ENCODE measurements around the gene RPN2.

RPN2 gene

GRCh38 chr20:37154684-37155298 lies 24.3 kb upstream of the RPN2 start:
- Histone ChIP-seq H3K36me3 (ENCODE audit: control insufficient read depth in 2 of 2, insufficient read depth in 2 of 2, low read length in 2 of 2) (peaks cover 0 to 2% of the 10 kb centered on the region in 2 donors), H3K4me3 (ENCODE audit: low read length in 2 of 2) (no peak overlapping the region), H3K9ac (ENCODE audit: low read length in 2 of 2) (no peak overlapping the region), H3K27ac (ENCODE audit: low read length) (no peak overlapping the region), H3K27me3 (ENCODE audit: control insufficient read depth in 1 of 2, insufficient read depth in 2 of 2, low read length in 2 of 2) (no peaks in the 10 kb centered on the region), H3K9me3 (ENCODE audit: control insufficient read depth in 2 of 2, low read length in 2 of 2) (no peaks in the 10 kb centered on the region), H3K4me1 (ENCODE audit: control insufficient read depth, insufficient read depth, low read length) (no peaks in the 10 kb centered on the region)

- H3K27me3 ChIP-seq (ENCODE audit: control insufficient read depth in 1 of 2, insufficient read depth in 2 of 2, low read length in 2 of 2), result no peaks in the 10 kb centered on the region
- H3K9ac ChIP-seq (ENCODE audit: low read length in 2 of 2), result no peak overlapping the region
- no peaks in the 10 kb centered on the region for H3K4me1 ChIP-seq (ENCODE audit: control insufficient read depth, insufficient read depth, low read length)
- no peaks in the 10 kb centered on the region for H3K9me3 ChIP-seq (ENCODE audit: control insufficient read depth in 2 of 2, low read length in 2 of 2)
- no peak overlapping the region for H3K4me3 ChIP-seq (ENCODE audit: low read length in 2 of 2)
- no peak overlapping the region for H3K27ac ChIP-seq (ENCODE audit: low read length)
- H3K36me3 ChIP-seq (ENCODE audit: control insufficient read depth in 2 of 2, insufficient read depth in 2 of 2, low read length in 2 of 2), result peaks cover 0 to 2% of the 10 kb centered on the region in 2 donors
Measured at GRCh38 chr20:37155987-37156386, 23.1 kb upstream of the RPN2 start.

- Histone ChIP-seq H3K27ac (ENCODE audit: low read length) (no peak overlapping the region), H3K9me3 (ENCODE audit: control insufficient read depth in 2 of 2, low read length in 2 of 2) (no peaks in the 10 kb centered on the region), H3K9ac (ENCODE audit: low read length in 2 of 2) (no peak overlapping the region), H3K36me3 (ENCODE audit: control insufficient read depth in 2 of 2, insufficient read depth in 2 of 2, low read length in 2 of 2) (peaks cover 0 to 2% of the 10 kb centered on the region in 2 donors), H3K4me1 (ENCODE audit: control insufficient read depth, insufficient read depth, low read length) (no peaks in the 10 kb centered on the region), H3K27me3 (ENCODE audit: control insufficient read depth in 1 of 2, insufficient read depth in 2 of 2, low read length in 2 of 2) (no peaks in the 10 kb centered on the region), H3K4me3 (ENCODE audit: low read length in 2 of 2) (no peak overlapping the region)
Measured at GRCh38 chr20:37158248-37158647, 20.9 kb upstream of the RPN2 start.

- H3K4me3 ChIP-seq (ENCODE audit: low read length in 2 of 2), result no peak overlapping the region
- no peak overlapping the region for H3K9ac ChIP-seq (ENCODE audit: low read length in 2 of 2)
- no peaks in the 10 kb centered on the region for H3K36me3 ChIP-seq (ENCODE audit: control insufficient read depth in 2 of 2, insufficient read depth in 2 of 2, low read length in 2 of 2)
- H3K4me1 ChIP-seq (ENCODE audit: control insufficient read depth, insufficient read depth, low read length), result no peaks in the 10 kb centered on the region
- no peaks in the 10 kb centered on the region for H3K27me3 ChIP-seq (ENCODE audit: control insufficient read depth in 1 of 2, insufficient read depth in 2 of 2, low read length in 2 of 2)
- no peaks in the 10 kb centered on the region for H3K9me3 ChIP-seq (ENCODE audit: control insufficient read depth in 2 of 2, low read length in 2 of 2)
- no peak overlapping the region for H3K27ac ChIP-seq (ENCODE audit: low read length)
Measured at GRCh38 chr20:37160683-37161082, 18.4 kb upstream of the RPN2 start.

- no peaks in the 10 kb centered on the region for H3K27me3 ChIP-seq (ENCODE audit: control insufficient read depth in 1 of 2, insufficient read depth in 2 of 2, low read length in 2 of 2)
- no peaks in the 10 kb centered on the region for H3K36me3 ChIP-seq (ENCODE audit: control insufficient read depth in 2 of 2, insufficient read depth in 2 of 2, low read length in 2 of 2)
- no peaks in the 10 kb centered on the region for H3K4me1 ChIP-seq (ENCODE audit: control insufficient read depth, insufficient read depth, low read length)
- no peak overlapping the region for H3K9ac ChIP-seq (ENCODE audit: low read length in 2 of 2)
- H3K4me3 ChIP-seq (ENCODE audit: low read length in 2 of 2), result no peak overlapping the region
- no peaks in the 10 kb centered on the region for H3K9me3 ChIP-seq (ENCODE audit: control insufficient read depth in 2 of 2, low read length in 2 of 2)
- H3K27ac ChIP-seq (ENCODE audit: low read length), result no peak overlapping the region
Measured at GRCh38 chr20:37161830-37162549, 17.1 kb upstream of the RPN2 start.

- H3K27ac ChIP-seq (ENCODE audit: low read length), result no peak overlapping the region
- no peak overlapping the region for H3K9ac ChIP-seq (ENCODE audit: low read length in 2 of 2)
- H3K27me3 ChIP-seq (ENCODE audit: control insufficient read depth in 1 of 2, insufficient read depth in 2 of 2, low read length in 2 of 2), result no peaks in the 10 kb centered on the region
- H3K4me1 ChIP-seq (ENCODE audit: control insufficient read depth, insufficient read depth, low read length), result no peaks in the 10 kb centered on the region
- H3K4me3 ChIP-seq (ENCODE audit: low read length in 2 of 2), result no peak overlapping the region
- H3K9me3 ChIP-seq (ENCODE audit: control insufficient read depth in 2 of 2, low read length in 2 of 2), result no peaks in the 10 kb centered on the region
- no peaks in the 10 kb centered on the region for H3K36me3 ChIP-seq (ENCODE audit: control insufficient read depth in 2 of 2, insufficient read depth in 2 of 2, low read length in 2 of 2)
Measured at GRCh38 chr20:37162646-37163045, 16.5 kb upstream of the RPN2 start.

GRCh38 chr20:37163832-37164554 lies 15.1 kb upstream of the RPN2 start:
- H3K9ac ChIP-seq (ENCODE audit: low read length in 2 of 2), result no peak overlapping the region
- no peaks in the 10 kb centered on the region for H3K9me3 ChIP-seq (ENCODE audit: control insufficient read depth in 2 of 2, low read length in 2 of 2)
- no peaks in the 10 kb centered on the region for H3K27me3 ChIP-seq (ENCODE audit: control insufficient read depth in 1 of 2, insufficient read depth in 2 of 2, low read length in 2 of 2)
- H3K4me1 ChIP-seq (ENCODE audit: control insufficient read depth, insufficient read depth, low read length), result no peaks in the 10 kb centered on the region
- H3K36me3 ChIP-seq (ENCODE audit: control insufficient read depth in 2 of 2, insufficient read depth in 2 of 2, low read length in 2 of 2), result peaks cover 0 to 3% of the 10 kb centered on the region in 2 donors
- H3K4me3 ChIP-seq (ENCODE audit: low read length in 2 of 2), result no peak overlapping the region
- H3K27ac ChIP-seq (ENCODE audit: low read length), result no peak overlapping the region

- Histone ChIP-seq H3K4me1 (ENCODE audit: control insufficient read depth, insufficient read depth, low read length) (no peaks in the 10 kb centered on the region), H3K36me3 (ENCODE audit: control insufficient read depth in 2 of 2, insufficient read depth in 2 of 2, low read length in 2 of 2) (peaks cover 0 to 3% of the 10 kb centered on the region in 2 donors), H3K4me3 (ENCODE audit: low read length in 2 of 2) (no peak overlapping the region), H3K9ac (ENCODE audit: low read length in 2 of 2) (no peak overlapping the region), H3K27ac (ENCODE audit: low read length) (no peak overlapping the region), H3K27me3 (ENCODE audit: control insufficient read depth in 1 of 2, insufficient read depth in 2 of 2, low read length in 2 of 2) (no peaks in the 10 kb centered on the region), H3K9me3 (ENCODE audit: control insufficient read depth in 2 of 2, low read length in 2 of 2) (no peaks in the 10 kb centered on the region)
Measured at GRCh38 chr20:37165031-37165430, 14.1 kb upstream of the RPN2 start.

GRCh38 chr20:37166867-37167266 lies 12.3 kb upstream of the RPN2 start:
- Histone ChIP-seq H3K9me3 (ENCODE audit: control insufficient read depth in 2 of 2, low read length in 2 of 2) (no peaks in the 10 kb centered on the region), H3K9ac (ENCODE audit: low read length in 2 of 2) (no peak overlapping the region), H3K27ac (ENCODE audit: low read length) (no peak overlapping the region), H3K4me1 (ENCODE audit: control insufficient read depth, insufficient read depth, low read length) (no peaks in the 10 kb centered on the region), H3K27me3 (ENCODE audit: control insufficient read depth in 1 of 2, insufficient read depth in 2 of 2, low read length in 2 of 2) (no peaks in the 10 kb centered on the region), H3K36me3 (ENCODE audit: control insufficient read depth in 2 of 2, insufficient read depth in 2 of 2, low read length in 2 of 2) (peaks cover 3 to 5% of the 10 kb centered on the region in 2 donors), H3K4me3 (ENCODE audit: low read length in 2 of 2) (no peak overlapping the region)

- no peaks in the 10 kb centered on the region for H3K9me3 ChIP-seq (ENCODE audit: control insufficient read depth in 2 of 2, low read length in 2 of 2)
- peaks cover under 1 to 5% of the 10 kb centered on the region in 2 donors for H3K36me3 ChIP-seq (ENCODE audit: control insufficient read depth in 2 of 2, insufficient read depth in 2 of 2, low read length in 2 of 2)
- no peaks in the 10 kb centered on the region for H3K27me3 ChIP-seq (ENCODE audit: control insufficient read depth in 1 of 2, insufficient read depth in 2 of 2, low read length in 2 of 2)
- no peaks in the 10 kb centered on the region for H3K4me1 ChIP-seq (ENCODE audit: control insufficient read depth, insufficient read depth, low read length)
- no peak overlapping the region for H3K27ac ChIP-seq (ENCODE audit: low read length)
- H3K4me3 ChIP-seq (ENCODE audit: low read length in 2 of 2), result no peak overlapping the region
- no peak overlapping the region for H3K9ac ChIP-seq (ENCODE audit: low read length in 2 of 2)
Measured at GRCh38 chr20:37172836-37173235, 6.3 kb upstream of the RPN2 start.

Measured in stomach smooth muscle (tissue), 2 donors.